Mesenteric fat pad (tissue), 1 donor: ENCODE data around the gene SND1. TPM values are rescaled to one million over a fixed set of nuclear protein-coding genes. Genes with fewer than 3 reads are reported as not detected.

Experiments used
- DNase-seq: peaks from one replicate; pipeline ENCODE4 v3.0.0-alpha.2; 2020; ENCODE audit warnings: low spot score
- total RNA-seq: library from RNA; stranded (reverse); fragmentation: NEBNext Ultra II Directional; extraction: Animal tissue kit (Norgen Biotek cat#: 25700); gene quantifications from one replicate; pipeline ENCODE4 v1.2.1, GENCODE V29; 2021
- donor health status: DM: yes; HTN: yes; CAD: no.

Gene SND1
- total RNA-seq, 1 donor from 2014 or later, result 193 TPM

- no peak for DNase-seq
Measured at GRCh38 chr7:128032605-128033235, 380.7 kb downstream of the SND1 start.

GRCh38 chr7:128033246-128033645 lies 381.3 kb downstream of the SND1 start:
- no peak for DNase-seq

GRCh38 chr7:128034825-128035224 lies 382.8 kb downstream of the SND1 start:
- no peak for DNase-seq

GRCh38 chr7:128035712-128036111 lies 383.7 kb downstream of the SND1 start:
- no peak for DNase-seq

- no peak for DNase-seq
Measured at GRCh38 chr7:128036226-128036940, 384.4 kb downstream of the SND1 start.

GRCh38 chr7:128037081-128037480 lies 385.1 kb downstream of the SND1 start:
- DNase-seq, result no peak

- DNase-seq, result no peak
Measured at GRCh38 chr7:128037880-128038619, 386.1 kb downstream of the SND1 start.

- DNase-seq, result no peak
Measured at GRCh38 chr7:128039544-128039953, 387.6 kb downstream of the SND1 start.

- DNase-seq, result no peak
Measured at GRCh38 chr7:128040205-128040604, 388.2 kb downstream of the SND1 start.

- no peak for DNase-seq
Measured at GRCh38 chr7:128041203-128041602, 389.2 kb downstream of the SND1 start.

- DNase-seq, result no peak
Measured at GRCh38 chr7:128042012-128042411, 390.0 kb downstream of the SND1 start.

- no peak for DNase-seq
Measured at GRCh38 chr7:128044064-128044463, 392.1 kb downstream of the SND1 start.

- no peak for DNase-seq
Measured at GRCh38 chr7:128045158-128045557, 393.2 kb downstream of the SND1 start.

GRCh38 chr7:128045766-128046165 lies 393.8 kb downstream of the SND1 start:
- no peak for DNase-seq

GRCh38 chr7:128052404-128052803 lies 400.4 kb downstream of the SND1 start:
- no peak for DNase-seq

- no peak for DNase-seq
Measured at GRCh38 chr7:128053023-128053422, 401.0 kb downstream of the SND1 start.

- no peak for DNase-seq
Measured at GRCh38 chr7:128053991-128054390, 402.0 kb downstream of the SND1 start.

- no peak for DNase-seq
Measured at GRCh38 chr7:128054511-128054910, 402.5 kb downstream of the SND1 start.

GRCh38 chr7:128055637-128056036 lies 403.6 kb downstream of the SND1 start:
- no peak for DNase-seq

GRCh38 chr7:128056901-128057300 lies 404.9 kb downstream of the SND1 start:
- DNase-seq, result no peak

GRCh38 chr7:128057909-128058308 lies 405.9 kb downstream of the SND1 start:
- no peak for DNase-seq
